ENCODE results near the gene PEAK1. TPM values are rescaled to one million over a fixed set of nuclear protein-coding genes. Genes with fewer than 3 reads are reported as not detected.

The PEAK1 gene
- total and polyA plus RNA-seq, 3 donors from 2014 or later = 33.2 to 130 (median 107) TPM

DNA sequence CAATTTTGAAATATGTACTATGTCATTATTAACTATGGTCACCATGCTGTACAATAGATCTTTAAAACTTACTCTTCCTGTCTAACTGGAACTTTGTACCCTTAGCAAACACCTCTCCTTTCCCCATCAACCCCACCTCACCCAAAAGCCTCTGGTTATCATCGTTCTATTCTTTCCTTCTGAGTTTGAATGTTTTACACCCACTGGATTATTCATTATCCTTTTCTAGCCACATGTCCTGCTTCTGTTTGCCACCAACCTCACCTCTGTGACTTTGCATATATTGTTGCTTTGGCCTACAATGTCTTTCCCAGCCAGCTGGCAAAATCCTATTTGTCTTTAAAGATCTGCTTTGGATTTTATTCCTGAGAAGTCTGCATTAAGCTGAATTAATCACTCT lies 246.4 kb downstream of the PEAK1 start:
- TF ChIP-seq POLR2A (IDR thresholded peaks at IDR 0.05) (no peak), CTCF (IDR thresholded peaks at IDR 0.05) (no peak)
- Histone ChIP-seq H3K36me3 (ENCODE audit: low read depth, missing control alignments) (no peaks in the 10 kb centered on the region), H3K4me1 (no peaks in the 10 kb centered on the region), H3K4me3 (no peak overlapping the region), H3K9me3 (no peaks in the 10 kb centered on the region), H3K27me3 (no peaks in the 10 kb centered on the region), H3K27ac (no peak overlapping the region)
- DNase-seq = no peak
- 90 to 95% methylated on average over 1 of the region's 1 CpG for WGBS, 2 donors
- intact Hi-C loops (cut with DNase I; ENCODE audit: low total_unique reads) = no loop called here

DNA sequence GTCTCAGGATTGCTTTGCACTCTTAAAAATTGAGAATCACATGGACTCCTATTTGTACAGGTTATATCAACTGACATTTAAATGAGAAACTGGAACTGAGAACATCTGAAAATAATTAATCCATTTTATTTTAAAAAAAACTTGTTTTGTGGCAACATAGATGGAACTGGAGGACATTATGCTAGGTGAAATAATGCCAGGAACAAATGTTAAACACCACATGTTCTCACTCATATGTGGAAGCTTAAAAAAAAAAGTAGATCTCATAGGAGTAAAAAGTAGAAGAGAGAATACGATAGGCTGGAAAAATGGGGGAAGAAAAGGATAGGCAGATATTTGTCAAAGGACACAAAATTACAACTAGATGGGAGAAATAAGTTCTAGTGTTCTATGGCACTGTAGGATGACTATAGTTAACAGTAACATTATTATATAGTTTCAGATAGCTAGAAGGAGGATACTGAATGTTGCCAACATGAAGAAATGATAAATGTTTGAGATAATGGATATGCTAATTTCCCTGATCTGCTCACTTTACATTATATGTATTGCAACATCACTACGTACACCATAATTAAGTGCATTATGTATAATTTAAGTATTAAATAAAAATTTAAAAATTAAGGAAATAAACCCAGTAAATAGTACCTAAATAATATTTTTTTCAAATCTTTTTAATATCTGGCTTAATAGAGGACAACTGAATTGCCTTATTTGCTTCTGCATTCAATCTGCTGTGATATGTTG lies 248.5 kb downstream of the PEAK1 start:
- Histone ChIP-seq H3K36me3 (ENCODE audit: low read depth, missing control alignments) (no peaks in the 10 kb centered on the region), H3K27ac (no peak overlapping the region), H3K4me1 (no peaks in the 10 kb centered on the region), H3K27me3 (no peaks in the 10 kb centered on the region), H3K4me3 (no peak overlapping the region), H3K9me3 (no peaks in the 10 kb centered on the region)
- 76 to 83% methylated on average over 2 of the region's 2 CpGs for WGBS, 2 donors
- no peak for DNase-seq
- TF ChIP-seq POLR2A (IDR thresholded peaks at IDR 0.05) (no peak), CTCF (IDR thresholded peaks at IDR 0.05) (no peak)
- intact Hi-C loops (cut with DNase I; ENCODE audit: low total_unique reads) = no loop called here

DNA sequence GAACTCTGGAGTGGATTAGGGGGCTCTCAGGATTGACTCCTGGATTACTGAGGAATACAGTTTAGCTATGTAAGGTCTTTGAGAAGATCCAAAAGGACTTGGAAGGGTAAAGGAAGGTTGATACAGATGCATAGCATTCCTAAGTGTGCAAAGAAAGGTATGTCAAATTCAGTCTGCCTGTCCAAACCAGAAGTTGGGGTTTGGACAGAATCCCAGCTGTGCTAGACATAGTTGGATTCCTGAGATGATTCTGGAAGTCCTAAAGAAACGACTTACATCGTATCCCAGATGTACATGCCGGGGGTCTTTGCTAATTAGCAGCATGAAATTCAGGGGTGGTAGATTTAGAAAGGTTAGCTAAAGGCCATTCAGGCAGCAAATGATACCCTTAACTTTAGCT lies 251.3 kb downstream of the PEAK1 start:
- no peaks in the 10 kb centered on the region for H3K4me1 ChIP-seq
- H3K27ac ChIP-seq = no peak overlapping the region
- intact Hi-C loops (cut with DNase I; ENCODE audit: low total_unique reads) = no loop called here
- no peaks in the 10 kb centered on the region for H3K27me3 ChIP-seq
- H3K4me3 ChIP-seq = no peak overlapping the region
- 82 to 88% methylated on average over 3 of the region's 3 CpGs for WGBS, 2 donors
- no peak for TF ChIP-seq POLR2A (IDR thresholded peaks at IDR 0.05)
- TF ChIP-seq CTCF (IDR thresholded peaks at IDR 0.05) = no peak
- no peaks in the 10 kb centered on the region for H3K9me3 ChIP-seq
- DNase-seq = no peak
- no peaks in the 10 kb centered on the region for H3K36me3 ChIP-seq (ENCODE audit: low read depth, missing control alignments)

- no peak for TF ChIP-seq POLR2A (IDR thresholded peaks at IDR 0.05)
- no peak for TF ChIP-seq CTCF (IDR thresholded peaks at IDR 0.05)
- intact Hi-C loops (cut with DNase I; ENCODE audit: low total_unique reads) = no loop called here
- H3K36me3 ChIP-seq (ENCODE audit: low read depth, missing control alignments) = no peaks in the 10 kb centered on the region
- no peak overlapping the region for H3K4me3 ChIP-seq
- no peaks in the 10 kb centered on the region for H3K4me1 ChIP-seq
- H3K27me3 ChIP-seq = no peaks in the 10 kb centered on the region
- H3K9me3 ChIP-seq = no peaks in the 10 kb centered on the region
- WGBS, 2 donors = 73 to 92% methylated on average over 5 of the region's 5 CpGs
- no peak for DNase-seq
- H3K27ac ChIP-seq = no peak overlapping the region
These were observed 251.8 kb downstream of the PEAK1 start for GRCh38 chr15:77168141-77168540.

DNA sequence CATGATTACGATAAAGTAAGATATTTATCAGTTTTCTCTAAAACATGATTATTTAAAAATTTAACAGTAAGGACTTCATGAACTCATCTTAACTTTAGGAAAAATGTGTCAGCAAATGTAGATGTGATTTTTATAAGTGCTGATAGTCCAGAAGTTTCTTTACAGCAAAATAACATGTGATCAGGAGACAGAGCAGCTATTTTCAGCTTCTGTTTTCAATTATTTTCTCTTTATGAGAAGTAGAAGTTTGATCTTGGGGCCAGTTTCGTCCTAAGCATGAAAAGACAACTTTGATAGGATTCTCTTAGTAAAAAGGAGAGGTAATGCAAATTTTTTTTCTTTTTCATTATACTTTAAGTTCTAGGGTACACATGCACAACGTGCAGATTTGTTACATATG lies 252.5 kb downstream of the PEAK1 start:
- WGBS, 2 donors = 66 to 74% methylated on average over 3 of the region's 3 CpGs
- Histone ChIP-seq H3K27ac (no peak overlapping the region), H3K9me3 (no peaks in the 10 kb centered on the region), H3K4me1 (no peaks in the 10 kb centered on the region), H3K4me3 (no peak overlapping the region), H3K36me3 (ENCODE audit: low read depth, missing control alignments) (no peaks in the 10 kb centered on the region), H3K27me3 (no peaks in the 10 kb centered on the region)
- no peak for DNase-seq
- intact Hi-C loops (cut with DNase I; ENCODE audit: low total_unique reads) = no loop called here
- no peak for TF ChIP-seq POLR2A (IDR thresholded peaks at IDR 0.05)
- TF ChIP-seq CTCF (IDR thresholded peaks at IDR 0.05) = no peak
